GM12801 (cell line): ENCODE data around the gene ALG14.

Experiments
- TF ChIP-seq, protein P1 (sequence below): IDR thresholded peaks from one replicate; pipeline ENCODE4 v1.5.1; 2011; ENCODE audit warnings: control low read depth; ENCODE audit not compliant: insufficient read length; ENCODE audit errors: extremely low read depth

Gene ALG14, protein sequence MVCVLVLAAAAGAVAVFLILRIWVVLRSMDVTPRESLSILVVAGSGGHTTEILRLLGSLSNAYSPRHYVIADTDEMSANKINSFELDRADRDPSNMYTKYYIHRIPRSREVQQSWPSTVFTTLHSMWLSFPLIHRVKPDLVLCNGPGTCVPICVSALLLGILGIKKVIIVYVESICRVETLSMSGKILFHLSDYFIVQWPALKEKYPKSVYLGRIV

DNA sequence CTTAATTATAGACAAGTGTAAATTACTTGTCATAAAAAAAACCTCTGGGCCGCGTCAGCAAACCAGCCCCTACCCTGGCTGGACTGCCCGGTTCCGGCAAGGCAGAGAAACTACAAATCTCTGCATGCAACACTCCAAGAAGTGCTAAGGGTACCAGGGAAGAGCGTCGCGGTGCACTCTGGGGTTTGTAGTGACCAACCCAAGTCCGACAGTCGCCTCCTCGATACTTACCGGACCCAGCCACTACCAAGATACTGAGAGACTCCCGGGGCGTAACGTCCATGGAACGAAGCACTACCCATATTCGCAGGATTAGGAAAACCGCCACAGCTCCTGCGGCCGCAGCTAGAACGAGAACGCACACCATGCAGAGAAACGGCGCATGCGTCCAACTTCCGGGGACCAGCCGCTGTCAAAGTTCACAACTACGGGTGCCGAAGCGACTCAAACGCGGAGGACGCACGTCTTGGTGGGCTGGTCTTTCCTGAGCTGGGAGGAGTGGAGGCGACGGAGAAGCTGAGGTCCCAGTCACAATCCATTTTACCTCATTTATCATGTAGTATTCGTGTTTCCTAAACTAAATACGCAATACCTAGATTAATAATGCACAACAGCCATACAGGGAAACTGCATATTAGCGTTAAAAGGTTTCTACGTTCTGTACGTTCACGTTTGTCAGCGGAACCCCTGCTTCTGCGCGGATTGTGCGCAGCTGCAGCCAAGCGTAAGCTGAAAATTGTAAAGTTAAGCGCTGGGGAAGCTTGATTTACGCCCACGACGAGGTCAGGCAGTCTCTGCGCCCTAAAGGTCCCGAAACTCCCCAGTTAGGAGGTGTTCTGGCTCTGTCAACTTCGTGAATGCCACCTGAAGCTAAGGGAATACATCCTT, at the start of gene ALG14:
TSS of gene ALG14 (minus strand) at position 420 of the 888 bp plus-strand sequence. CDS start at position 367, 53 bp downstream.
- TF ChIP-seq, protein P1, sequence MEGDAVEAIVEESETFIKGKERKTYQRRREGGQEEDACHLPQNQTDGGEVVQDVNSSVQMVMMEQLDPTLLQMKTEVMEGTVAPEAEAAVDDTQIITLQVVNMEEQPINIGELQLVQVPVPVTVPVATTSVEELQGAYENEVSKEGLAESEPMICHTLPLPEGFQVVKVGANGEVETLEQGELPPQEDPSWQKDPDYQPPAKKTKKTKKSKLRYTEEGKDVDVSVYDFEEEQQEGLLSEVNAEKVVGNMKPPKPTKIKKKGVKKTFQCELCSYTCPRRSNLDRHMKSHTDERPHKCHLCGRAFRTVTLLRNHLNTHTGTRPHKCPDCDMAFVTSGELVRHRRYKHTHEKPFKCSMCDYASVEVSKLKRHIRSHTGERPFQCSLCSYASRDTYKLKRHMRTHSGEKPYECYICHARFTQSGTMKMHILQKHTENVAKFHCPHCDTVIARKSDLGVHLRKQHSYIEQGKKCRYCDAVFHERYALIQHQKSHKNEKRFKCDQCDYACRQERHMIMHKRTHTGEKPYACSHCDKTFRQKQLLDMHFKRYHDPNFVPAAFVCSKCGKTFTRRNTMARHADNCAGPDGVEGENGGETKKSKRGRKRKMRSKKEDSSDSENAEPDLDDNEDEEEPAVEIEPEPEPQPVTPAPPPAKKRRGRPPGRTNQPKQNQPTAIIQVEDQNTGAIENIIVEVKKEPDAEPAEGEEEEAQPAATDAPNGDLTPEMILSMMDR = no peak

DNA sequence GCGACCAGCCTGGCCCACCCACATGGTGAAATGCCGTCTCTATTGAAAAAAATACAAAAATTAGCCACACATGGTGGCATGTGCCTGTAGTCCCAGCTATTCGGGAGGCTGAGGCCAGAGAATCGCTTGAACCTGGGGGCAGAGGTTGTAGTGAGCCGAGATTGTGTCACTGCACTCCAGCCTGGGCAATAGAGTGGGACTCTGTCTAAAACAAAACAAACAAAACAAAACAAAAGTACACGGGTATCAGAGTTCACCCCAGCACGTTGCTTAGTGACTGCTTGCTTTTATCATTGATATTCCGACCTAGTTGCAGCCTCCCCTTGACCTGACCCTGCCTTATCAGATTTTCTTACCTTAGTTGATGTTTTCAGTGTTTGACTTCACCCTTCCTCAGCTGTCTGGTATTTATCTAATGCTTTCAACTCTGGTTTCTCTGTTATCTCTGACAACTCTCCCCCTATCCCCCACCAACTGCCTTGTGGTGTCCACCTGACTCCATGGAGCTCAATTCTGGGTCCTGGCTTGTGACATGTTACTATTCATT, 49.5 kb upstream of the ALG14 start:
- TF ChIP-seq, protein P1 = no peak

DNA sequence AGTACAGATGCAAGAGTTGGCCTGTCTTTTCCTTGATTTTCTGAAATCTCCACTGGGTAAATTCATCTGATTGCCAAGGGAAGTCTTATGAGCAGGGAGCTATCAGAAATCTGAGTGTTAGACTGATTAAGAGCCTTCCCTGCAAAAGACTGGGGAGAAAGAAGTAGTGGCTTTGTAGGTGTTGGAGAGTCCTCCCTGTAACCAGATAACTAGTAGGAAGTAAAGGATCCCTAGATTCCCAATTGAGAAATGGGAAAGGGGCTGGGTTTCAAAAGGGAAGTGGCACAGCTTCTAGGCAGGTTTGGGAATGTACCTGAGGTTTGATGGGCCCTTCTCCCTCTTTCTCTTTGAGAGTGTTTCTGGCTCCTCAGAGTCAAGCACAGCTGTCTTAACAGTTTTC, 46.5 kb upstream of the ALG14 start:
- TF ChIP-seq, protein P1 = no peak

DNA sequence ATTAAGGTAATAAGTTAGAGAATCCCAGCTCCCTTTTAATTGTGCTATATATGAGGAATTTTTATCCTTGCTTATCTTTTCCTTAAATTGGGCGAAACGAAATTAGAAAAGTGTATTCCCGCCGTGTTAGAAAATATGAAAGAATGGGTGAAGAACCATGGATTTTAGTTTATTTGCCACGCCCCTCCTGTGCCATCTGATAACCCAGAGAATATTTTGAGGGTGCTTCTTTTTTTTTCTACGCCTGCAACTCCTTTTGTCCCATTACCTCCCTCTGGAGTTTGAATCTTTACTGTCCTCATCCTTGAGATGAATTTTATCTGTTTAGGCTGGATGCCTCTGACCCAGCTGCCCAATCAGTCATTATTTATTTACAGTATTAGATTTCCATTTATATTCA, 46.0 kb upstream of the ALG14 start:
- TF ChIP-seq, protein P1 = no peak

DNA sequence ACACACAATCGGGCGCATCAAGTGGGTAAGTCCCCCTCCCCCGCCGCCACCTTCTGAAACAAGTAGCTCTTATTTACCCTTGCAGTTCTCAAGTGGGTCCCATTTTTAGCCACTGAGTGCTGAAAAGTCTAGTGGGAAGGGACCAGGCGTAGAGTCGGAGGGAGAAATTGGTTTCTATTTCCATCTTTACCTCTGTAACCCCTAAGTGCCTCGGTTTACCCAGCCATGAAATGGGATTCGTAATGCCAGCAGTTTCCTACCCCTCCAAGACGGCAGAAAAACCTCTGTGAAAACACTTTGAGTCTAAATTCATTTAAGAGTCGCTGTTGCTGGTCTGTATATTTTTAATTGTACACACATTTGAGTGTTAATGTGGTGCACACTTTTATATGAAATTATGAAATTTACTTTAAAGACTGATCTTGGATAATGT, 45.3 kb upstream of the ALG14 start:
- TF ChIP-seq, protein P1 = no peak

DNA sequence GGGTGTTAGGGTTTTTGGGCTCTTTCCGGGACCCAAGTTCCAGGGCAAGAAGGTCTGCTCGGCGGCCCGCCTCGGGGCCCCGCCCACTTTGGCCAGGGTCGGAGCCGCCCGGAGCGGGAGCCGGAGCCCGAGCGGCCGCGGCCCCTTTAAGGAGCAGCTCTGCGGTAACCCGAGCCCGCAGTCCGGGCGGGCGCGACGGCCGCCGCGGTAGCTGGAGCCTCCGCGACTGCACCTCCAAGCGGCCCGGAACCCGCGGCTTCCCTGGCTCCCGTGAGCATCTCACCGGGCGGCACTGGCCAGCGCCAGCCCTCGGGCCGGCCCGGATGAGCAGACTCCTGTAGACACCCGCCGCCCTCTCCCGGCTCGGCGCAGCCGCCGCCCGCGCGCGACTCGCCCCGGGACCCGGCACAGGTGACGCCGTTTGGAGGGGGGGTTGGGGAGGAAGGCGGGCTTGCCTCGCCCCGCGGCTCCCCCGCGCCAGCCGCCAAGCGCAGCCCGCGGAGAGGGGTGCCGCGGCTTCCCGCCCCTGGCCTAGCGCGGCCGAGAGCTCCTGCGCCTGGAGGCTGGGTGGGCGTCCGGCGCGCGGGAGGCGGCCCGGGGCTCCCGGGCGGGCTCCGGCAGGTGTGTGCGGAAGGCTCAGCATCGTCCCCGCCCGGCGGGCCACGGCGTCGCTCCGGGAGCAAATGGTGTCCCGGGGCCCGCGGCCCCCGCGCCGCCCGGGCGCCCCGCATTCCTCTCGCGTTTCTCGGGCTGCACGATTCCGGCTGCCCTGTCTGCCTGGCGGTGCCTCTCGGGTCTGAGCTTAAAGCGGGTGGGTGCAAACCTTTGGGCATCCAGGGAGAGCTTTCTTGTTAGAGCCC, 44.7 kb upstream of the ALG14 start, which contains the start of gene TLCD4:
TSS of gene TLCD4 (plus strand) at position 149 of the 860 bp plus-strand sequence. CDS start 26,547 bp downstream, outside the sequence.
- TF ChIP-seq, protein P1 = no peak
